Lower leg skin (tissue), 4 donors: ENCODE measurements around the gene HM13. TPM values are rescaled to one million over a fixed set of nuclear protein-coding genes. Genes with fewer than 3 reads are reported as not detected.
A peak's percentile ranks its signal among the peaks of the same experiment; 100 is the strongest.

Experiments used
- DNase-seq, 2 donors: peaks; one replicate each; pipeline ENCODE4 v3.0.0-alpha.2; 2019; ENCODE audit warnings: low spot score in 2 of 2
- H3K4me3 ChIP-seq: fragments of 200-600 bp; sonication (generic); 2 replicates; pipeline ENCODE4 v1.5.1; 2017; ENCODE audit warnings: mild to moderate bottlenecking, low read depth; ENCODE audit not compliant: poor library complexity, severe bottlenecking
- CTCF ChIP-seq, 3 donors: fragments of 450-650 bp; IDR thresholded peaks; one replicate each; pipeline ENCODE4 v1.5.1; 2016; ENCODE audit warnings: antibody characterized with exemption in 3 of 3, mild to moderate bottlenecking in 3 of 3, moderate library complexity in 2 of 3
- POLR2A ChIP-seq, 2 donors: fragments of 450-650 bp; IDR thresholded peaks; one replicate each; pipeline ENCODE4 v1.6.1; 2016 to 2017; ENCODE audit warnings: antibody characterized with exemption in 2 of 2, mild to moderate bottlenecking in 1 of 2, moderate library complexity in 1 of 2
- whole genome bisulfite sequencing, 2 donors: methylation state at CpG; one replicate each; pipeline ENCODE4 v1.1.5; 2018; 5-methylcytosine and 5-hydroxymethylcytosine counted together
- intact Hi-C: fragments of 100-400 bp; cut with DNase I; formaldehyde crosslinking; loops from one replicate; pipeline ENCODE4 v1.15.0; 2023; ENCODE audit warnings: low total_unique reads
- total RNA-seq, 4 donors: library from RNA; depleted of rRNA; stranded (reverse); fragments of >200 nt; gene quantifications; one replicate each; pipeline ENCODE4 v1.1.0, GENCODE V29; 2016

Gene HM13
- total RNA-seq, 4 donors from 2014 or later = 35.0 to 51.9 (median 44.2) TPM

GRCh38 chr20:31485450-31486339 is 28.5 kb upstream of the HM13 start:
- H3K4me3 ChIP-seq = no peak overlapping the region
- intact Hi-C loops = no loop called here
- peak; percentile 41 to 92 for DNase-seq
- TF ChIP-seq CTCF (IDR thresholded peaks at IDR 0.05) = no peak
- TF ChIP-seq POLR2A (IDR thresholded peaks at IDR 0.05) = no peak
- 8 to 11% methylated on average over 28 to 31 of the region's 31 CpGs for WGBS, 2 donors

GRCh38 chr20:31488115-31488514 is 26.1 kb upstream of the HM13 start:
- intact Hi-C loops = no loop called here
- H3K4me3 ChIP-seq = no peak overlapping the region
- TF ChIP-seq CTCF (IDR thresholded peaks at IDR 0.05) (no peak), POLR2A (IDR thresholded peaks at IDR 0.05) (no peak)
- no peak for DNase-seq
- WGBS, 2 donors = 66 to 69% methylated on average over 1 to 2 of the region's 2 CpGs

GRCh38 chr20:31489152-31489551 is 25.1 kb upstream of the HM13 start:
- intact Hi-C loops = no loop called here
- 70 to 80% methylated on average over 3 of the region's 3 CpGs for WGBS, 2 donors
- no peak for TF ChIP-seq POLR2A (IDR thresholded peaks at IDR 0.05)
- TF ChIP-seq CTCF (IDR thresholded peaks at IDR 0.05) = no peak
- DNase-seq = no peak
- no peak overlapping the region for H3K4me3 ChIP-seq

- DNase-seq = no peak
- 87 to 89% methylated on average over 3 of the region's 3 CpGs for WGBS, 2 donors
- no peak overlapping the region for H3K4me3 ChIP-seq
- TF ChIP-seq CTCF (IDR thresholded peaks at IDR 0.05) = no peak
- no peak for TF ChIP-seq POLR2A (IDR thresholded peaks at IDR 0.05)
- intact Hi-C loops = no loop called here
These were observed 23.5 kb upstream of the HM13 start for GRCh38 chr20:31490752-31491151.

- 38 to 54% methylated on average over 2 of the region's 2 CpGs for WGBS, 2 donors
- no peak overlapping the region for H3K4me3 ChIP-seq
- TF ChIP-seq CTCF (IDR thresholded peaks at IDR 0.05) = no peak
- TF ChIP-seq POLR2A (IDR thresholded peaks at IDR 0.05) = no peak
- intact Hi-C loops = no loop called here
- DNase-seq = no peak
These were observed 20.1 kb upstream of the HM13 start for GRCh38 chr20:31494131-31494530.
